AG04449 (cell line): ENCODE results near the gene B3GALT6.

Experiments
- CTCF ChIA-PET: fragments of 350-600 bp; formaldehyde crosslinking; extraction: SDS; loops from one replicate; lab custom pipeline; 2021; ENCODE audit warnings: antibody characterized with exemption; lab: Yijun Ruan, JAX
- POLR2A ChIA-PET: fragments of 400-600, 350-600 bp; formaldehyde crosslinking; extraction: SDS; loops from one replicate; lab custom pipeline; 2020; ENCODE audit warnings: antibody characterized with exemption, inconsistent platforms; lab: Yijun Ruan, JAX
- DNase-seq: peaks from one replicate; pipeline ENCODE4 v3.0.0-alpha.2; 2010; ENCODE audit warnings: low read depth, low spot score
- H3K4me3 ChIP-seq: 2 replicates; pipeline ENCODE4 v1.5.1; 2011; ENCODE audit warnings: low read depth, mild to moderate bottlenecking, control low read depth, low read length
- TF ChIP-seq, protein P1 (sequence below): IDR thresholded peaks from one replicate; pipeline ENCODE4 v1.5.1; 2011; ENCODE audit warnings: mild to moderate bottlenecking, moderate library complexity, low read length, control low read depth, inconsistent platforms; ENCODE audit not compliant: insufficient read depth; ENCODE audit errors: missing control alignments

Gene B3GALT6

DNA sequence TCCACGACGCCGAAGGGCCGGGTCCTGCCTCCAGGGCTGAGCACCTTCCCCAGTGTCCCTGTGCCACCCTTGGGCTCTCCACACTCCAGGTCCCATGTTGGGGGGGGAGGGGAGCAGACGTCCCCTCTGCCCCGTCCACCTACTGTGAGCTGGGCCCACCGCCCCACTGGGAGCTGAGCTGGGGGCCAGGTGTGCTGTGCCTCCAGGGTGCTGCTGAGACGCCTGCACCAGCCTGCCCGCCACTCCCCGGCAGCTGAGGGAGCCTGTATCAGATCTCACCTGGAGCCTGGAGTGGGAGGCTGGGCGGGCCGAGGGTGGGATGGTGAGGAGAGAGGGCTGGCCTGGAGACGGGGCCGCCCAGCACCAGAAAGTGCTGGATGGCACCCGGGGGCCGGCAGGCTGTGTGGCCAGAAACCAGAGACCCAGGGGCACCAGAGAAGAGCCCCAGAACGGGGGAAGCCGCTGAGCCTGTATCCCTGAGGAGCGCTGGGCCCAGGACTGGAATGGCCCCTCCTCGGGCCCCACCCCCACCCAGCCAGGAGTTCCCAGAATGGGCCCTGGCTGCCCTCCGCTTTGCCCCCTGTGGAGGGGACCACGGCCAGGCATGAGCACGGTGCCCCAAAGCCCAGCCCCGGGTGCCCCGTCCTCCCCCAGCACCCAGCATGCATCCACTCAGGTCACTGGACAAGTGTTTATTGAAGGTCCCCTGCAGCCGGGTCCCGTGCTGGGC lies 29.0 kb upstream of the B3GALT6 start:
- ChIA-PET CTCF (interaction anchor here (1.5 kb wide), 1 partner anchor 80 kb away, joined by 3 read pairs; no protein-coding TSS in a partner anchor), POLR2A (no interaction called here)

DNA sequence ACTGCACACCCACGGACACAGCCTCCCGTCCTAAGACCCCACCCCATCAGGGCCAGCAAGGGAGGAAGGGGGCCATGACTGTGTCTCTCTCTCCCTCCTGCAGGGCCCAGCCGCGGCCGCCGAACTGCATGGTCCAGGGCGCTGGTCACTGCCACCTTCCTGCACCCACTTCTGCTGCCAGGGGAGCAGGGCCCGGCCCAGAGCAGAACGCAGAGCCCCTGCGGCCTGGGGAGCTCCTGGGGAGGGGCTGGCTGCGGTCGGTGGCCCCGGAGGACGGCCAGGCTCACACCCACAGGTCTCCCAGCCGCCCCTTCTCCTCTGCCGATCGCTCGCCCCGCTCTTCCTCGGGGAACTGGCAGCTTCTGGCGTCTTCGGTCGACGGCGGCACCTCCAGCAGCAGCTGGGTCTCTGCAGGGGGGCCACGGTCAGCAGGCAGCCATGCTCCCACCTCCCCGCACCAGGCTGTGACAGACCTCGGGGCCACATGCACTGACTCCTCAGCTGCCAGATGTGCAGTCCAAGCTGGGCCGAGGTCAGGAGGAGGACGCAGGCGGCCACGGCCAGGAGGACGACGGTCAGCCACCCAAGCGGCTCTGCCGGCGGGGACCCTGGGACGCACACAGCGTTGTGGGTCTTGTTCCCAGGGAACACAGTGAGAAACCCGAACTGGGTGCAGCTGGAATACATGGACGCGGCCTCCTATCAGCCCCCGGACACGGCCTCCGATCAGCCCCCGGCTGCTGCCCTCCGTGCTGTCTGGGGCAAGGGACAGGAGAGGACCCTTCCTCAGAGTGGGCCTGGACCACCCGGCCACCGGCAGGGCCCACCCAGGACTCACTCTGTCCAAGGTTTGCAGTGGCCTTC lies 28.2 kb upstream of the B3GALT6 start:
- ChIA-PET CTCF (interaction anchor here (1.5 kb wide), 1 partner anchor 81 kb away, joined by 3 read pairs; no protein-coding TSS in a partner anchor), POLR2A (no interaction called here)
- TF ChIP-seq, protein P1, sequence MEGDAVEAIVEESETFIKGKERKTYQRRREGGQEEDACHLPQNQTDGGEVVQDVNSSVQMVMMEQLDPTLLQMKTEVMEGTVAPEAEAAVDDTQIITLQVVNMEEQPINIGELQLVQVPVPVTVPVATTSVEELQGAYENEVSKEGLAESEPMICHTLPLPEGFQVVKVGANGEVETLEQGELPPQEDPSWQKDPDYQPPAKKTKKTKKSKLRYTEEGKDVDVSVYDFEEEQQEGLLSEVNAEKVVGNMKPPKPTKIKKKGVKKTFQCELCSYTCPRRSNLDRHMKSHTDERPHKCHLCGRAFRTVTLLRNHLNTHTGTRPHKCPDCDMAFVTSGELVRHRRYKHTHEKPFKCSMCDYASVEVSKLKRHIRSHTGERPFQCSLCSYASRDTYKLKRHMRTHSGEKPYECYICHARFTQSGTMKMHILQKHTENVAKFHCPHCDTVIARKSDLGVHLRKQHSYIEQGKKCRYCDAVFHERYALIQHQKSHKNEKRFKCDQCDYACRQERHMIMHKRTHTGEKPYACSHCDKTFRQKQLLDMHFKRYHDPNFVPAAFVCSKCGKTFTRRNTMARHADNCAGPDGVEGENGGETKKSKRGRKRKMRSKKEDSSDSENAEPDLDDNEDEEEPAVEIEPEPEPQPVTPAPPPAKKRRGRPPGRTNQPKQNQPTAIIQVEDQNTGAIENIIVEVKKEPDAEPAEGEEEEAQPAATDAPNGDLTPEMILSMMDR = no peak
- no peak for DNase-seq
- H3K4me3 ChIP-seq = no peak overlapping the region

More for the DNA sequence above, 29.0 kb upstream of the B3GALT6 start:
- DNase-seq = no peak
- H3K4me3 ChIP-seq = no peak overlapping the region
- TF ChIP-seq, protein P1 = no peak

DNA sequence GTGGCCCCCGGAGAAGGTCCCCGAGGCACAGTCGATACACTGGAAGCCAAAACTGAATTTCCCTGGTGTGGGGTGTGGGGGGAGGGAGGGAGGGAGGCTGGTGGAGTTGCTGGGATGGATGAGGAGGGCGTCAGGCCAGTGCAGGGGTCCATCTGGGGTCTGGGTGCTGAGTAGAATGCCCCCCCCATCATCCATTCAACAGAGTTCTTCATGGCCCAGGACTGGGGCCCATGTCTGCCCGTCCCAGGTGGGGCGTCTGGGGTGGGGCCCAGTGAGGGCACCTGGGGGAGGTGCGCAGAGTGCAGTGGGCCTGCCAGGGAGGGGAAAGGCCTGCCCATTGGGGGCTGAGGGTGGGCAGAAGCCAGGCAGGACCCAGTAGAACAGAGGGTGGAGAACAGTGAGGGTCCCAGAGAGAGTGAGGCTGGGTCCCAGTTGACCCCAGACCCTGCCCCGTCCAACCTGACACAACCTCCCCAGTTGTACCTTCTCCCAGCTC lies 27.6 kb upstream of the B3GALT6 start:
- ChIA-PET CTCF (no interaction called here), POLR2A (no interaction called here)
- H3K4me3 ChIP-seq = no peak overlapping the region
- no peak for DNase-seq
- TF ChIP-seq, protein P1 = no peak

DNA sequence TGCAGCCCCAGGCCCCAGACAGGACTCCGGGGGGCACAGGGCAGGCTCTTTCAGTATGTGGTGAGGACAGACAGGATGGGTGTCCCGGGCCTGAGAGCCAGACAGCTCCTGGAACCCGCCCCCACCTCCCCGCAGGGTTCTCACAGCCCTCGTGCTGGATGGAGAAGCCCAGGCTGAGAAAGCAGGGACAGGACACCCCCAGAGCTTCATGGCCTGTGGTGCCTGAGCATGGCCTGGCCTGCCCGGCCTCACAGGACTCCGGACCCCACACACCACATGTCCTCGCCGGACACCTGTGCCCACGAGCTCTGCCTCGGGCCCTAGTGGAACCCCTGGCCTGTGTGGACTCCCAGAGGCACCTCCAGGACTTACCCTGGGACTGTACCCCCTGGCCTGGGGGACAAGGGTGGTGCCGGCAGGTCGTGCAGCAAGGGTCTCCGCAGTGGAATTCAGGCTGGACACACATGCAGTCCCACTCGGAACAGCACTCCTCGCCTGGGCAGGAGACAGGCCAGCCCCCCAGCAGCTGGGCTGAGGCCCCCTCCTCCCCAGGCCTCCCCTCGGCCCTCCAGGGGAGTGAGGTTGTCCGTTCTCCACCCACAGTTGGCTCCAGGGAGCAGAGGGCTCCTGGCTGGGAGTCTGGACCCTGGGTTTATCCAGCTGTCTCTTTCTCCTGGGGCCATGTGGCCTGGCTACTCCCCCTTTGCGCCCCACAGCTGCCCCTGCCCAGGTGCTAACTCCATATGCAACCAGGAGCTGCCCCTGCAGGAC lies 26.9 kb upstream of the B3GALT6 start:
- TF ChIP-seq, protein P1 = no peak
- POLR2A ChIA-PET = no interaction called here
- CTCF ChIA-PET = no interaction called here
- DNase-seq = no peak
- no peak overlapping the region for H3K4me3 ChIP-seq

DNA sequence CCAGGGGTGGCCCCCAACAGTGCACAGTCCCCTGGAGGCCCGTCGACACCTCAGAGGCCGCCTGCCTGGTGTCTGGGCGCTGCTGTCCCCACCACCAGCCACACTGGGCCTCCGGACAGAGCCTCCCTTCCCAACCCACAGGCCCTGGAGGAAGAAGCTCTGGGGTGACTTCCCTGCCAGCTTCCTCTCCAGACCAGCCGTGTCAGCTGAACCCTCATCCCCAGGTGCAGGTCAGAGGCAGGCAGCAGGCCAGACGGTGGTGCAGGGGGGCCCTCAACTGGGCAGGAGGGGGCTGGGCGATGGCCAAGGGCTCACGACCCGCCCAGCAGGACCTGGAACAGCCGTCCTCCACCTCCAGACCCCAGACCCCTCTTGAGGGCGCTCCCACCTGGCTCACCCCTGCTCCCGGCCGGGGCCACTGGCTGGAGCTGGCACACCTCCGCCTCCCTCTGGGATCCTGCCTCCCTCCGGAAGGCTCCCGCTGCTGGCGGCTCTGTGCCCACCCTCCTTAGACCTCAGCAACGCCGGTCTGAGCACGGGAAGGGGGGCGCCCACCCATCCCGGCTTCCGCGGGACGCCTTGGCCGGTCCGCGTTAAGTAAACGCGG lies 26.2 kb upstream of the B3GALT6 start:
- DNase-seq = no peak
- ChIA-PET CTCF (no interaction called here), POLR2A (no interaction called here)
- no peak overlapping the region for H3K4me3 ChIP-seq
- TF ChIP-seq, protein P1 = no peak
